HuH-7 (cell line): ENCODE results near the gene CASZ1.

ENCODE experiments used
- DNase-seq: peaks from one replicate; pipeline ENCODE4 v3.0.0; 2011; ENCODE audit warnings: low spot score

The CASZ1 gene, protein sequence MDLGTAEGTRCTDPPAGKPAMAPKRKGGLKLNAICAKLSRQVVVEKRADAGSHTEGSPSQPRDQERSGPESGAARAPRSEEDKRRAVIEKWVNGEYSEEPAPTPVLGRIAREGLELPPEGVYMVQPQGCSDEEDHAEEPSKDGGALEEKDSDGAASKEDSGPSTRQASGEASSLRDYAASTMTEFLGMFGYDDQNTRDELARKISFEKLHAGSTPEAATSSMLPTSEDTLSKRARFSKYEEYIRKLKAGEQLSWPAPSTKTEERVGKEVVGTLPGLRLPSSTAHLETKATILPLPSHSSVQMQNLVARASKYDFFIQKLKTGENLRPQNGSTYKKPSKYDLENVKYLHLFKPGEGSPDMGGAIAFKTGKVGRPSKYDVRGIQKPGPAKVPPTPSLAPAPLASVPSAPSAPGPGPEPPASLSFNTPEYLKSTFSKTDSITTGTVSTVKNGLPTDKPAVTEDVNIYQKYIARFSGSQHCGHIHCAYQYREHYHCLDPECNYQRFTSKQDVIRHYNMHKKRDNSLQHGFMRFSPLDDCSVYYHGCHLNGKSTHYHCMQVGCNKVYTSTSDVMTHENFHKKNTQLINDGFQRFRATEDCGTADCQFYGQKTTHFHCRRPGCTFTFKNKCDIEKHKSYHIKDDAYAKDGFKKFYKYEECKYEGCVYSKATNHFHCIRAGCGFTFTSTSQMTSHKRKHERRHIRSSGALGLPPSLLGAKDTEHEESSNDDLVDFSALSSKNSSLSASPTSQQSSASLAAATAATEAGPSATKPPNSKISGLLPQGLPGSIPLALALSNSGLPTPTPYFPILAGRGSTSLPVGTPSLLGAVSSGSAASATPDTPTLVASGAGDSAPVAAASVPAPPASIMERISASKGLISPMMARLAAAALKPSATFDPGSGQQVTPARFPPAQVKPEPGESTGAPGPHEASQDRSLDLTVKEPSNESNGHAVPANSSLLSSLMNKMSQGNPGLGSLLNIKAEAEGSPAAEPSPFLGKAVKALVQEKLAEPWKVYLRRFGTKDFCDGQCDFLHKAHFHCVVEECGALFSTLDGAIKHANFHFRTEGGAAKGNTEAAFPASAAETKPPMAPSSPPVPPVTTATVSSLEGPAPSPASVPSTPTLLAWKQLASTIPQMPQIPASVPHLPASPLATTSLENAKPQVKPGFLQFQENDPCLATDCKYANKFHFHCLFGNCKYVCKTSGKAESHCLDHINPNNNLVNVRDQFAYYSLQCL (N-terminal part only)

DNA sequence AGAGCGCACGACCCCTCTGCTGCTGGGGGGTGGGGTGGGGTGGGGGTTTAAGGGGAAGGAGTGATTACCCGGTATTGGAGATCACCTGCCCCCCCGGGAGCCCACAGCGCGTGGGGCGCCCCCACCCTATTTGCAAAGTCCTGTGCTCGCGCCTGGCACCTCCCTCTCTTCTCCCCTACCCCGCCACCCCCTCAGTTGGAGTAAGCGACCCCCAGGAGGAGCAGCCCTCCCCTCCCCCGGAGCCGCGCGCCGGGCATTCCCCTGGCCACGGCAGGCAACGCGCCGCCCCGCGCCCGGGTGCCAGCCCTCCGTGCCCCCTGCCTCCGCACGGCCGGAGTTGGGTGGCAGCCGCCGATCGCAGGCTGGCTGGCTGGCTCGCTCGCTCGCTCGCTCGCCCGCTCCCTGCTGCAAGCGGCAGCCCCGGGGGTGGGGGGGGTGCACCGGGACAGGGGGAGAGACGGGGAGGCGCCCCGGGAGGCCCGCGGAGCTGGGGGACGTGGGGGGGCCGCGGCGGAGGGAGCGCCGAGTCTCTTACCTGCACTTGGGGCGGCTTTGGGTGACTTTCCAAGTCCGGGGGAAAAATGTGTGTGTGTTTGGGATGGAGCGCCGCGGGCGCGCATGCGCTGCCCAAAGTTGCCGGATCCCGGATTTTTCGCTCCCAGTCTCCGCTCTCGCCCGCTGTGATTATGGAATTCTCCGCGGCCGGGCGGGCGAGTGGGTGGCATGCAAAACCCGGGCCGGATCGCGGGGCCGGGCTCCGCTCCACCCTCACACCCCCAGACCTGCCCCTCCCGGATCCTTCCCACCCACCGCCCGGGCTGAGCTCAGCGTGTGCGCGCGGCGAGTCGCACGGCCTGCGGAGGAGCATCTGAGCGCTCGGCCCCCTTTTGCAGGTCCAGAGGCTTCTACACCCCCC is at the start of gene CASZ1:
Gene CASZ1, minus strand, starts transcription at position 618 of the 916 bp plus-strand sequence. CDS start 102,757 bp downstream, outside the sequence.
- peak; percentile 98 for DNase-seq

DNA sequence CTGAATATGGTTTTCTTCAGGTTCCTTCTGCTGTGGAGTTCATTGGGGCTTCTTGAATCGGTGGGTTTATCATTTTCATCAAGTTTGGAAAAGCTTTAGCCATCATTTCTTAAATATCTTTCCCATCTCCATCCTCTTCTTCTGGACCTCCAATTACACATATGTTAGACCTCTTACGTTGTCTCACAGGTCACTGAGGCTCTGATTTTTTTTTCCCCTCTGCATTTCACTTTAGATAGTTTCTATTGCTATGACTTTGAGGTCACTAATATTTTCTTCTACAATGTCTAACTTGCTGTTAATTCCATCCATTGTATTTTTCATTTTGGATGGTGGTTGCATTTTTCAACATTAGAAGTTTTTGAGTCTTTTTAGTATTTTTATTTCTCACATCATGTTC is 47.3 kb upstream of the CASZ1 start:
- no peak for DNase-seq

DNA sequence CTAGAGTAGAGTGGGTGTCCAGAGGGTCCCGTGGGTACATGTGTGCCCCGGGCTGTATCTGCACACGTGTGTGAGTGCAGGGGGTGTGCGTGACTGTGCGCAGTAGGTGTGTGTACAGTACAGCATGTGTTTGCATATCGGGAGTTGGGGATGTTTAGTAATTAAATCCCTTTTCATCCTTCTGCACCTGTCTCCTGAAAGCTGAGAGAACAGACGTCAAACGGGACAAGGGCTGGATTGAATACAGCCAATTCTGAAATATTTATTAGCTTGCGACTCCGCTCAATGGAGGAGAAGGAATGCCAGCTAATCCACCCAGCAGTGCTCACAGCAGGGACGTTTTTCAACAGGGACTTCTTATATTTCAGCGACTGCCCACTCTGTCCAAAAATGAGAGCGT is 44.7 kb upstream of the CASZ1 start:
- no peak for DNase-seq

DNA sequence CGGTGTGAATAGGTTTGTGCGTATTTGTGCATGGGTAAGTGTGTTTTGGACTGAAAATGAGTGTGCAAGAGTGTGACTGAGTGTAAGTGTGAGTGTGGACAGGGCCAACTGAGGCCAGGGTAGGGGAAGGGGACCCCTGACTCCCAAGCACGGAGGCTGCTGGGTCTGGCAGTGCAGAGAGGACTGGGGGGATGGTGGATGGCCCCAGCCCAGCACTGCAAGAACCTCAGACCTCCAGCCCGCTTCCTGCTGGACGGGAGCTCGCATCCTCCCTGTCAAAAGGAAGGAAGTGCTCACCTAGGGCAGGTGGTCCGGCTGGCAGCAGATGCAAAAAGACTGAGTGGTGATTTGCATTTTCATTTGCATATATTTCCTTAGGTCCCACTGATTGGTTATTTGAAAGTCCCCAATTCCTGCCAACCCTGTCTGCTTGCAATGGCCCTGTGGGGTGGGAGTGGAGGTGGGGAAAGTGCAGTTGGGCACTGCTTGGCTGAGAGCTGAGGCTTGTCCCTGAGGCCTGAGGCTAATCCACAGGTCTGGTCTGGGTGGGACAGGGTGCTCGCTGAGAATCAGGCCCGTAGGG is 42.8 kb upstream of the CASZ1 start:
- DNase-seq = no peak

DNA sequence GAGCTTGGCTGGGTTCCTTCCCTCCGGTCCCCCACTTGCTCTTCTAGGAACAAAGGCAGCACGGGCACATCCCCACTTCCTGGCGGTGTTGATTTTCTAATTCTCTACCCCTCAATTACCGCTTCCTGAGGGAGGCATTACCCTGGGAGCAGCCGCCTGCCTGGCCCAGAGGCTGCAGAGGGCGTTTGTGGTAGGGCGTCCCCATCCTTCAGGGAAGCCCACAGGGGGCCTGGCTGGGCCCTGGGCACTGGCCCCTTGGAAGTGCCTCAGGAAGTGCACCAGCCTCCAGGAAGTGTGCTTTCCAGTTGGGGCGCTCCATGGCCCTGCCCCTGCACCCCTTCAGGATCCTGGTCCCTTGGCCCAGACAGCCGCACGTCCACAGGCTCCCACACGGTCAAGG is 42.1 kb upstream of the CASZ1 start:
- DNase-seq = no peak

DNA sequence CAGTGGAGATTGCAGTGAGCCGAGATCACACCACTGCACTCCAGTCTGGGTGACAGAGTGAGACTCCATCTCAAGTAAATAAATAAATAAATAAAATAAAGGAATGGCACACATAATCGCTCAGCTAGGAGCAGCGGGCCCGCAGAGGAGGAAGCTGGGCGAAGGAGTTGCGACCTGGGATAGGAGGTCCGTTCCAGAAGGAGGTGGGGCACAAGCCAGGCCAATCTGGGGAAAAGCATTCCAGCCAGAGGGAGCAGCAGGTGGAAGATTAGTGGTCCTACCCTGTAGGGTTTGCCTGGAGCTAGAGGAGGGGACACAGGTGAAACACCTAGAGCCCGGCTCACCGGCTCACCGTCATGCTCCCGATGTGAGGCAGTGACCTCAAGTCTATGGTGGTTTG is 40.3 kb upstream of the CASZ1 start:
- DNase-seq = no peak

DNA sequence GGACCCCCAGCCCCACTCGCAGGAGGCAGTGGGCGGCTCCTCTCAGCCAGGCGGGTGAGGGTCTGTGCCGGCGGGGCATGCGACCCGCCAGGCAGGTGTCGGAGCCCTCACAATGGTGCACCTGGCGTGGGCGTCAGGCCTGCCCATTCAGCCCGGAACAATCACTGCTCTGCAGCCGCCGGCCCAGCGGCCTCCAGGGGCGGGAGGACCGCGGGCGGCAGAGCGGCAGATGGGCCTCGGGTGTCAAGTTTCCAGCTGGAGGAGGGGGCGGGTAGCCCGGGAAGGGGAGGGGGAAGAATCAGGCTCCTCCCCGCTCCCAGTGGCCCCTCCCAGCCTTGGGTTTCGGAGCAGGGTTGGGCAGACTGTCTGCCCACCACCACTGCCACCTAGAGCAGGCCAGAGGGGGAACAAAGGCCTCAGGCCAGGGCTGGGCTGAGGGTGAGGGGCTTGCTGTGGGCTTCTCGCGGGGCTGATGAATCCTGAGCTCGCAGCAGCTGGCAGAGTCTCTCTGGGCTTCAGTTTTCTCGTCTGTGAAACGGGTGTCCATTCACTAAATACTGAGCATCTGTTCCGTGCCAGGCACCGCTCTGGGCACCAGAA is 39.5 kb upstream of the CASZ1 start:
- peak; percentile 90 for DNase-seq

DNA sequence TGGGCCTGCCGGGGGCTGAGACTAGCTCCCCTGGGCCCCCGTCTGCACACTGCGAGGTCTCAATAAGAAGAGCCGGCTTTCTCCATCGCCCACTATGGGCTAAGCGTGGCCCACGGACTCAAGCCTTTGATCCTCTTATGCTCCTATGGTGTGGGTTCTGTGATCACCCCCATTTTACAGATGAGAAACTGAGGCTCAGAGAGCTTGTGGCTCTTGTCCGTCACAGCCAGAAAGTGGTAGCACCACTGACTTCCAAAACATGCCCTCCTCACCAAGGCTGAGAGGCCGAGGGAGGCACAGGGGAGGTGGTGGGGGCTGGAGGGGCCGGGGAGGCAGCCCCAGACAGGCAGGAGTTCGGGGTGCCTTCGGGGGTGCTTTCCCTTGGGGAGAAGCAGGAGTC is 39.0 kb upstream of the CASZ1 start:
- DNase-seq = no peak

DNA sequence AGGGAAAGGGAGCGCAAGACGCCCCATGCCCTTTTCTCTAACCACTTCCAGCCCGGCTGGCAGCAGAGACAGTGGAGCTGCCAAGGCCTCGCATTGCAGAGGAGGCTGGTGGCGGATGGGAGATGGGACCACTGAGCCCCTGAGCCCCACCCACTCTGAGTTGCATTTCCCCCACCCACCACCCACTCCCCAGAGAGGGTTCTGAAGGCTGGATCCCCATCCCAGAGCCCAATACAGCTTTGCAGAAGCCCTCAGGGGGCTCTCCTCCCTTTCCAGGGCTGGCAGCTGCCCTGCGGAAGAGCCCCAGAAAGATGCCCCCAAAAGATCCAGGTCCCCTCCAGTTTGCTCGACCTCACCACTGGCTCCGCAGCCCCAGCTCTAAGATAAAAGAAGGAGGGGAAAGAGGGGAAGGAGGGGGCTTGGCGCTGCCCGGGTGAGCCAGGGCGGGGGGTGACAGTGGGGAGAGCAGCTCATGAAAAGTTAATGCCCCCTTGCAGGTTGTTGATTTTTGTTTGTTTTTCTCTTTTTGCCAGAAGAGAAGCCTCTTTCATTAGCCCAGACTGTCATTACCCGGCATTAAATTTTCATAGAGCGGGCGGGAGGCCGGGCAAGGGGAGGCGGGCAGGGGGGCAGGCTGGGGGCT is 38.4 kb upstream of the CASZ1 start:
- no peak for DNase-seq

DNA sequence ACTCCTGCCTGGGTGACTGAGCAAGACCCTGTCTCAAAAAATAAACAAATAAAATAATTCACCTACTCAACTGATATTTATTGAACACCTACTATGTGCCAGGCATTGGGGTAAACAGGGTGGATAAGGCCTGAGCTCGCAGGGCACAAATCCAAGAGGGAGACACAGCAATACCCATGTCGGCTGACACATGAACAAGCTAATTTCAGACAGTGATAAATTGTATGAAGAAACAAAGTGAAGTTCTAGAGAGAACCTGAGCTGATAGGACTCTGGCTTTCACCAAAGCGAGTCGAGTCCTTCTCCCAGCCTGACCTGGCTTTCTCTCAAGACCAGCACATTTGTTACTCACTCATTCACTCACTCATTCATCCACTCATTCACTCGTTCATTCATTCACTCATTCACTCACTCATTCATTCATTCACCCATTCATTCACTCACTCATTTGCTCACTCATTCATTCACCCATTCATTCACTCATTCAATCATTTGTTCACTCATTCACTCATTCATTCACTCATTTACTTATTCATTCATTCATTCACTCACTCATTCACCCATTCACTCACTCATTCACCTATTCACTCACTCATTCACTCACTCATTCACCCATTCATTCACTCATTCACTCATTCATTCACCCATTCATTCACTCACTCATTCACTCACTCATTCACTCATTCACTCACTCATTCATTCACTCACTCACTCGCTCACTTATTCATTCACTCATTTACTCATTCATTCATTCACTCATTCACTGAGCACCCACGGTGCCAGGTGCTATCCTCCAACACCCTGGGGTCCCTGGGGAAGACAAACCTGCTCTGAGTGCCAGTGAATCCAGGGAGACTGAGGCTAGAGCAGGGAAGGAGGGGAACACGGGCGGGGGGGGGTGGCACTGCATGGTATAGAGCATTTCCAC is 37.4 kb upstream of the CASZ1 start:
- no peak for DNase-seq

DNA sequence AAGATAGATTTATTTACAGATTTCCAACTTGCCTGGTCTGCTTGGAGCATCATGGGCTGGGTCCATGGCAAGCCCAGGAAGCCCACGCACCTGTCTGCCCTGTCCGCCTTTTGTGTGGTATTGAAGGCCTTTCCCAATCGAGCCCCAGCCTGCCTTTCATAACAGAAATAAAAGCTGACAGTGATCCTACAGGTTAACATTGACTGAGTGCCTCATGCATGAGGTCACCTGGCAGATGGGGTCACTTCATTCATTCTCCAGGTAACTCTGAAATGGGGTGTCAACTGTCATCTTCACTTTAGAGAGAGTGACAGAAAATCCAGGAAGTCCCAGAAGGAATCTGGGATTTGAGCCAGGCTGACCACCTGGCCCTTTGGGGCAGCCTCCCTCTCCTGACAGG is 36.3 kb upstream of the CASZ1 start:
- DNase-seq = no peak

DNA sequence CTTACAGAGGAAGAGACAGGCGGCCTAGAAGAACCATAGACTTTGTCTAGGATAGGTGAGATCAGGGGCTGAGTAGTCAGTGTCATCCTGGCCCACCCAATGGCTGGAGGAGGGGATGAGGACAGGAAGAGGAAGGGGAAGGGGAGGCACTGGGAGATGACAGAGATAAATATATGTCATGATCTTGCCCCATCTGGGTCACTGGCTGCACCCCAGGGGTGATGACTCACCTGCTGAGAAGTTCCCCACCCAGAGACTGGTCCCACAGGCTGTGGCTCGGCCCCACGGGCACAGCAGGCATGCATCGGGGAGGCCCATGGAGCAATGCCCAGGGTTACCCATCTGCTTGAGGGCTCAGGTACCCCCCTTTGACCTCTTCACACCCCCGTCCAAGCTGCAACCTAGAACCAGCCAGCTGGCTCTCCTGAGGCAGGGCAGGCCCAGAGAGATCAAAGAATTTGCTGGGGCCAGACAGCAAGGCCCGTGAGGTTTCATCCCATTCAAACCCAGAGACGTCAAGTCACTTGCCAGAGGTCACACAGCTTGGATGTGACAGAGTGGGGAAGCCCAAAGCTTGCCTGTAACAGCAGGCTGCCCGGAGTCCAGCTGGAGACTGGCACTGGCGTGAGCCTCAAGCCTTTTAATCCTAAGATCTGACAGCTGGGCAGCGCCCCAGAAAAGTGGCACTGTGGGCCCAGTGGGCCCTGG is 34.7 kb upstream of the CASZ1 start:
- no peak for DNase-seq

DNA sequence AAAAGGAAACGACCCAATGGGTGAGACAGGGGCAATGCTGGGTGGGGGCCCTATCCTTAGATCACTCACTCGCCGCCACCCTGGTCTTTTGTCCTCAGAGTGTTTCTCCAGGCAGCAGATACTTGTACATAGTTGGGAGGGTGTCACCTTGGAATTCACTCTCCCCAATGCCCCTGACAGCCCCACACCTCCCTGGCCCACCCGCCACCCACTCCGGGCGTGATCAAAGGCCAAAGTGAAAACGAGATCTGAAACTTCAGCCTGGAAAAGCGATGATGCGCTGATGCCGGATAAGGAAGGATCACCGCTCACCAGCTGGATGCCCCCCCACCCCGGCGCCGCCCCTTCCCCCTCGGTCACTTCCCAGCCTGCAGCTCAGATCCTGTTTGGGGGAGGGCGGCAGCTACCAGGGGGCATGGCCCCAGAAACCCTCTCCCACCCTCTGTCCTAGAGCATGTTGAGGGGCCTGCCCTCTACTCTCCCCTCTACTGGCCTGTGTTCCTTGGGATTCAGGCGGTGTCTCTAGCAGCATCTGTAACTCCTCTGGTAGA is 33.6 kb upstream of the CASZ1 start:
- no peak for DNase-seq

DNA sequence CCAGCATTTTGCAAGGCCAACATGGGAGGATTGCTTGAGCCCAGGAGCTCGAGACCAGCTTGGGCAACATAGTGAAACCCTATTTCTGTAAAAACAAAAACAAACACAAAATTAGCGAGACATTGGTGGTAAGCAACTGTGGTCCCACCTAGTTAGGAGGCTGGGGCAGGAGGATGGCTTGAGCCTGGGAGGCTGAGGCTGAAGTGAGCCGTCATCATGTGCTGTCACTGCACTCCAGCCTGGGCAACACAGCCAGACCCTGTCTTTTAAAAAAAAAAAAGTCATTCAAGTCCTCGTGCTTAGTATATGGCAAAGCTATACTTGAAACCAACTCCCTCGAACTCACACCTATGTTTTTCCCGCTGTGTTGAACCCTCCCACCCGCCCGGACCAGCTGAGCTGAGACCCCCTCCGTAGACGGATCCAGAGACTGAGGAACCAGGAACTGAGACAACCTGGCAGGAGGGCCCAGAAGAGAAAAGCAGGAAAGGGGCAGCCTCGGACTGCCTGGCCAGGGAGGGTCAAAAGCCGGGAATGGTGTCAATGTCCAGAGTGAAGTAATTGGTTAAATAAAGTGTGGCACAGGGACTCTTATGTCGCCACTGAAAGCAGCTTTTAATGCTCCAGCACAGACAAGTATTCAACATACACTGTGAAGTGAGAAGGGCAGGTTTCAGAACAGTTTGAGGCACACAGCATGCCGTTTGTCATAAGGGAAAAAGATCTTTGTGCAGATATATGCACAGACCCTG is 32.8 kb upstream of the CASZ1 start:
- no peak for DNase-seq

DNA sequence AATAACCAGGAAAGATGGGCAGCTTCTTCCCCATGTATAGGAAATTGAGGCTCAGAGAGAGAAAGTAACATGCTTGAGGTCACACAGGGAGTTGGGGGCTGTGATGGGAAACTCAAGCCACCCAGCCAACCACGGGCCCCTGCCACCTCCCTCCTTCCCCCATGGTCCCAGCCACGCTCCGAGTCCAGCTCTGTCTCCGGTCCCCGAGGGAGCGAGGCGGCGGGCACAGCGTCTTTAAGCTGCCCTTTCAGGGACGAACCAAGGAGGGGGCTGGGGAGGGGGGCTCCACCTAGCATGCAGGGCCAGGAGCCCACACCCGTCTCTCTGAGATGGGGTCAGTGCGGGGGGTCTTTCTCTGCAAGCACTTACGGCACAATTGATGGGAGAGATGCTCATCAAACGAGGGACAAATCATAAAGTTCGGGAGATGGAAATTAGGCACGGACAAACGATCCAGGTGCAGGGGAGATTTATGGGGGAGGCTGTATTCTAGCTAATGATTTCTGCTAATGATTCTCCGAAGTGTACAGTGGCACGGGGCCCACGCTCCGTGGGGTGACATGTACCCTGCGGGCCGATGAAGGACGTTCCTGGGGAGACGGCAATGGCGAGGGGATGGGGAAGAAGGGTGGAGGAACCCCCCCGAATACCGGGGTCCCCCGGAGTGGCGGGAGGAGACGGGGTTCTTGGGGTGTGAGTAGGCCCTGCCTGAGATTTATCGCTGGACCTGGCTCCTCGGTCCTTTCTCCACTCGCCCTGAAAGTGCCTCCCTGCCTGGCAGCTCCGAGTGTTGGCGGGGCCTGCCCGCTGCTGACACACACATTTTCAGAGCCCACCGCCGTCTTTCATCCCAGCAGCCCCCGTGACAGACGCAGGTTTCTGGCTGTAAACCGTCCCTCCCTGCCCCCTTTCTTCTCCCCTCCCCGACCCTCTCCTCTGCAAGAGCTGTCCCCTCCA is 31.2 kb upstream of the CASZ1 start:
- DNase-seq = no peak

DNA sequence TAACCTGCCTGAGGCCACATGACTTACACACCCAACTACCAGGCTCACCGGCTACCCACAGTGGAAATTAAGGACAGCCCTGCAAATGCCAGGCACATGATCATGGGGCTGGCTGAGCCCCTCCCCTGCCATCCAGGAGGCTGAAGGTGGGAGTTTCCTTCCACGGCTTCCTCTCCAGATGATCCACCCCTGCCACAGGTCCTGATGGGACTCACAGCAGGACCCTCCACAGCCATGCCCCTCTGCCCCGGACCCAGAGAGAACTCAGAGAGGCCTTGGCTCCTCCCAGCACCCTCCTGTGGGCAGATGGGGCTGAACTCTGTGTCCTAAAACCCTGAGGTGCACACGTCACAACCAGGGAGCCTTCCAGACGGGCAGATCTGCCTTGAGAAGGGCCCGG is 29.1 kb upstream of the CASZ1 start:
- no peak for DNase-seq
